ENCODE measurements around the gene ETDC. TPM values are rescaled to one million over a fixed set of nuclear protein-coding genes. Genes with fewer than 3 reads are reported as not detected.
"Not testable (repeated sequence)": the region's sequence is repeated elsewhere in the genome, so short reads cannot be mapped to it uniquely, and the experiment has no call there.

Gene ETDC
- total RNA-seq, 1 donor from 2014 or later, result not detected

DNA sequence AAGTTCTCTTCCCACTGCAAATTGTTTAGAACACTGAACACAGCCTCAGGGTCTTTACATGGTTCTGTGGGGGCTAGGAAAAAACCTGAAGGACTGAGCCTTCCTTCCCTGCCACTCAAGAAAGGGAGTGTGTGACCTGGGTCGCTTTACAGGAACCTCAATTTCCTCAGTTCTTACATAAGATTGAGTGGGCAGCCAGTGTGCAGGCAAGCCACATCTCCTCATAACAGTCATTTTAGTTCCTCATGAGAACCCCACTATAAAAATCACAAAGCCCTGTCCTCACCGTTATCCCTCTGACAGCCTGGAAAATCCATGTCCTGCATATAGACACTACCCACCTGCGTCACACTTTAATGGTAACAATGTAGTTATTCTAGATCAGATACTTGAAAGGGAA lies 2.1 kb upstream of the ETDC start:
- H3K36me3 ChIP-seq, result no peaks in the 10 kb centered on the region
- no peaks in the 10 kb centered on the region for H3K27me3 ChIP-seq
- no peak for DNase-seq (ENCODE audit: extremely low spot score in 2 of 2)
- no peaks in the 10 kb centered on the region for H3K9me3 ChIP-seq
- intact Hi-C loops (cut with DNase I), result no loop called here
- H3K4me3 ChIP-seq, result no peak overlapping the region
- H3K4me1 ChIP-seq, result no peaks in the 10 kb centered on the region
- H3K27ac ChIP-seq, result no peak overlapping the region
- no peak for TF ChIP-seq POLR2A (IDR thresholded peaks at IDR 0.05)
- TF ChIP-seq, protein P1, sequence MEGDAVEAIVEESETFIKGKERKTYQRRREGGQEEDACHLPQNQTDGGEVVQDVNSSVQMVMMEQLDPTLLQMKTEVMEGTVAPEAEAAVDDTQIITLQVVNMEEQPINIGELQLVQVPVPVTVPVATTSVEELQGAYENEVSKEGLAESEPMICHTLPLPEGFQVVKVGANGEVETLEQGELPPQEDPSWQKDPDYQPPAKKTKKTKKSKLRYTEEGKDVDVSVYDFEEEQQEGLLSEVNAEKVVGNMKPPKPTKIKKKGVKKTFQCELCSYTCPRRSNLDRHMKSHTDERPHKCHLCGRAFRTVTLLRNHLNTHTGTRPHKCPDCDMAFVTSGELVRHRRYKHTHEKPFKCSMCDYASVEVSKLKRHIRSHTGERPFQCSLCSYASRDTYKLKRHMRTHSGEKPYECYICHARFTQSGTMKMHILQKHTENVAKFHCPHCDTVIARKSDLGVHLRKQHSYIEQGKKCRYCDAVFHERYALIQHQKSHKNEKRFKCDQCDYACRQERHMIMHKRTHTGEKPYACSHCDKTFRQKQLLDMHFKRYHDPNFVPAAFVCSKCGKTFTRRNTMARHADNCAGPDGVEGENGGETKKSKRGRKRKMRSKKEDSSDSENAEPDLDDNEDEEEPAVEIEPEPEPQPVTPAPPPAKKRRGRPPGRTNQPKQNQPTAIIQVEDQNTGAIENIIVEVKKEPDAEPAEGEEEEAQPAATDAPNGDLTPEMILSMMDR (IDR thresholded peaks at IDR 0.05), result no peak
- no peak for TF ChIP-seq POLR2AphosphoS5 (IDR thresholded peaks at IDR 0.05; ENCODE audit: insufficient read depth in 1 of 2, low read depth in 1 of 2)

DNA sequence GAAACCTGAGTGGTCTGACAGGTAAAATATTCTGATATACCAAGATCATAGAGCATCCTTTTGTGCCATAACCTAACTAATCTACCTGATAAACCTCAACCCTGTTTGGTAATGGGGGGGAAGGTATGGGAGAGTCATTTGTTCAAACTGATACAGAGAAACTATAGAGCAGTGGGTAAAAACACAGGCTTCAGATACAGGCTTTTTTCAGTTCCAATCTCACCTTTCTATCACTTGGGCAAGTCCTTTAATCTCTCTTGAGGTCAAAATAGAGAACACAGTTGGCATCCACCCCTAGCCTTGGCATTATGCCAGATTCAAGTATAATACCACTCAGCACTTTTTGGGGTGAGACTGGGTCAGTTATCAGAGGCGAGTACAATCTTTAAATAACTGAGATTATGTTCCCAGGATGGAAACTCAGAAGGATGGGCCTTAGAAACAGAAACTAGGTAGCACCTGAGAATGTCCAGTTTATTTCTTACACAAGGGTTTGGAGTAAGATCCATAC lies 880 bp upstream of the ETDC start:
- Histone ChIP-seq H3K4me3 (no peak overlapping the region), H3K9me3 (no peaks in the 10 kb centered on the region), H3K27ac (no peak overlapping the region), H3K36me3 (no peaks in the 10 kb centered on the region), H3K4me1 (no peaks in the 10 kb centered on the region), H3K27me3 (no peaks in the 10 kb centered on the region)
- no peak for DNase-seq (ENCODE audit: extremely low spot score in 2 of 2)
- intact Hi-C loops (cut with DNase I), result no loop called here
- TF ChIP-seq, protein P1 (IDR thresholded peaks at IDR 0.05), result no peak
- TF ChIP-seq POLR2AphosphoS5 (IDR thresholded peaks at IDR 0.05; ENCODE audit: insufficient read depth in 1 of 2, low read depth in 1 of 2), result no peak
- TF ChIP-seq POLR2A (IDR thresholded peaks at IDR 0.05), result no peak

DNA sequence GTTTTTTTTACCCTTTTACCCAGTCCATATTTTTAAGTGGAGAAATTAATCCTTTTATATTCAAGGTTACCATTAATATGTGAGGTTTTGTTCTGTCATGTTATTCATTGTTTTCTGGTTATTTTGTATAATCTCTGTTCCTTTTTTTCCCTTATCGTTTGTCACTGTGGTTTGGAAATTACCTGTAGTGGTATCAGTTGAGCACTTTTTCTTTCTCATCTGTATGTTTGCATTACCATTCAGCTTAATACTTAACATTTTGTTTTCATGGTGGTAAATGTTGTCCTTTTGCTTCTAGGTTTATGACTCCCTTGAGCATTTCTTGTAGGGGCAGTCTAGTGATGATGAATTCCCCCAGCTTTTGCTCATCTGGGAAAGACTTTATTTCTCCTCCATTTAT lies 6.6 kb downstream of the ETDC start:
- intact Hi-C loops (cut with DNase I), result no loop called here
- no peaks in the 10 kb centered on the region for H3K9me3 ChIP-seq
- H3K27me3 ChIP-seq, result no peaks in the 10 kb centered on the region
- peaks cover 0 to 7% of the 10 kb centered on the region in 2 donors for H3K36me3 ChIP-seq
- no peaks in the 10 kb centered on the region for H3K4me1 ChIP-seq
- H3K27ac ChIP-seq, result no peak overlapping the region
- DNase-seq (ENCODE audit: extremely low spot score in 2 of 2), result no peak
- H3K4me3 ChIP-seq, result no peak overlapping the region
- TF ChIP-seq POLR2AphosphoS5 (IDR thresholded peaks at IDR 0.05; ENCODE audit: insufficient read depth in 1 of 2, low read depth in 1 of 2), result no peak
- no peak for TF ChIP-seq POLR2A (IDR thresholded peaks at IDR 0.05)
- TF ChIP-seq, protein P1 (IDR thresholded peaks at IDR 0.05), result no peak

DNA sequence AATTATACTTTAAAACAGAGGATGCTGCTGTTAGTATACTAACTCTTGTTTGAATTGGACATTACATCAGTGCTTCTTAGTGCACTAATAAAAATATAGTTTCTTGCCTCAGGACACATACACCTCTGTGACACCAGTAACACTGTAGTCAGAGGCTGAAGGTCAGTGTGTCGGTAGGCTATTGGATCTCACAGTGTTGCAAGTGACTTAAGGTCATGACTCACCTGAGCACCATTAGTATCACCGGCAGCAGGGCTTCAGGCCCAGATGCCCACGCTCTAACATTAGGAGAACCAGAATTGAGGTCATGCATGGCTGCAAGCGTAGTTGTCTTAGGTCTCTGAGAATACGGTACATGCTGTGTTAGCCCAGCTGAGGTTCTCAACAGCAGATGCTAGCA lies 15.2 kb downstream of the ETDC start:
- Histone ChIP-seq H3K4me3 (no peak overlapping the region), H3K27me3 (no peaks in the 10 kb centered on the region), H3K27ac (no peak overlapping the region), H3K36me3 (peaks cover 0 to 6% of the 10 kb centered on the region in 2 donors), H3K9me3 (no peaks in the 10 kb centered on the region), H3K4me1 (no peaks in the 10 kb centered on the region)
- TF ChIP-seq POLR2AphosphoS5 (IDR thresholded peaks at IDR 0.05; ENCODE audit: insufficient read depth in 1 of 2, low read depth in 1 of 2) (no peak), POLR2A (IDR thresholded peaks at IDR 0.05) (no peak)
- TF ChIP-seq, protein P1 (IDR thresholded peaks at IDR 0.05), result no peak
- intact Hi-C loops (cut with DNase I), result no loop called here
- DNase-seq (ENCODE audit: extremely low spot score in 2 of 2), result no peak

DNA sequence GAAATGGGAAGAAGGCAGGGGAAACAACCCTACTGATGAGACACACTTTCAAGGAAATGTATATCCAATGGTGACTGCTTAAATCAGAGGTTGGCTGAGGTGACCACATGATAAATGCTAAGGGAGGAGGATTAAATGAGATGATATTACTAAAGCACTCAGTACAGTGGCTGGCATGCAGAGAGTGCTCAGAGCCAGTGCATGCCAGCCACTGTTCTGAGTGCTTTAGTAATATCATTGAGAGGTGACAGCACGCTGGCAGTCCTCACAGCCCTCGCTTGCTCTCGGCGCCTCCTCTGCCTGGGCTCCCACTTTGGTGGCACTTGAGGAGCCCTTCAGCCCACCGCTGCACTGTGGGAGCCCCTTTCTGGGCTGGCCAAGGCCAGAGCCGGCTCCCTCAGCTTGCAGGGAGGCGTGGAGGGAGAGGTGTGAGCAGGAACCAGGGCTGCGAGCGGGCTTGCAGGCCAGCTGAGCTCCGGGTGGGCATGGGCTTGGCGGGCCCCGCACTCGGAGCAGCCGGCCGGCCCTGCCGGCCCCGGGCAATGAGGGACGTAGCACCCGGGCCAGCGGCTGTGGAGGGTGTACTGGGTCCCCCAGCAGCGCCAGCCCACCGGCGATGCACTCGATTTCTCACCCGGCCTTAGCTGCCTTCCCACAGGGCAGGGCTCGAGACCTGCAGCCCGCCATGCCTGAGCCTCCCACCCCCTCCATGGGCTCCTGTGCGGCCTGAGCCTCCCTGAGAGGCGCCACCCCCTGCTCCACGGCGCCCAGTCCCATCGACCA lies 15.9 kb downstream of the ETDC start:
- H3K27me3 ChIP-seq; DNase-seq (ENCODE audit: extremely low spot score in 2 of 2); intact Hi-C loops (cut with DNase I); H3K27ac ChIP-seq; H3K4me3 ChIP-seq; H3K9me3 ChIP-seq; H3K36me3 ChIP-seq; H3K4me1 ChIP-seq: not testable (repeated sequence)

Measured in vagina (tissue), 2 donors.